ENCODE measurements around the gene TGFBRAP1.

The TGFBRAP1 gene

GRCh38 chr2:105269426-105269825 lies 60.1 kb downstream of the TGFBRAP1 start:
- Histone ChIP-seq H3K4me3 (ENCODE audit: low read depth, low read length) (no peak overlapping the region), H3K27me3 (replicated peaks) (no peaks in the 10 kb centered on the region), H3K27ac (no peak overlapping the region), H3K36me3 (replicated peaks) (peaks cover 40% of the 10 kb centered on the region)
- no peak for DNase-seq
- no peak for TF ChIP-seq CTCF (IDR thresholded peaks at IDR 0.05; ENCODE audit: low read depth, low read length, missing control alignments)
- in situ Hi-C loops (cut with HindIII; ENCODE audit: low pct_ligation_motif_present, low sequenced_read_pairs), result no loop called here

DNA sequence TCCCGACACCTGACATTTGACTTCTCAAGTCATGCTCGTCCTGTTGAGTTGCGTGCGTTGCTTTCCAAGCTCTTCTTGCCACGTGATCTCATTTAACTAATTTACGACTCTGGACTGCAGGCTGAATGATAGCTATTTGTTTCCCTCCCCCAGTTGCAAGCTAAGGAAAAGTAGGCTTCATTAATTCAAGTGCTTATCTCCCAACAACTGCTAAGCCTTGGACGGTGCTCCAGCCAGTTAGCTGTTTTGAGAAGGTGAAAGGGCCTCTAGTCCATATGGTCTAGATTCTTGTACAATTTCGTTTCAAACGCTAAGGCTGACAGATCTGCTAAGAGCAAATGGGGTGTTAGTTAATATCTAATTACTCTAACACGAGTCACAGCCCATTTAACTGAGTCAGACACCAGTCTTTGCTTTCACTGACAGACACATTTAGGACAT lies 66.9 kb downstream of the TGFBRAP1 start:
- no peaks in the 10 kb centered on the region for H3K27me3 ChIP-seq (replicated peaks)
- H3K4me3 ChIP-seq (ENCODE audit: low read depth, low read length), result no peak overlapping the region
- no peak overlapping the region for H3K27ac ChIP-seq
- DNase-seq, result no peak
- in situ Hi-C loops (cut with HindIII; ENCODE audit: low pct_ligation_motif_present, low sequenced_read_pairs), result no loop called here
- peaks cover 10% of the 10 kb centered on the region for H3K36me3 ChIP-seq (replicated peaks)
- TF ChIP-seq CTCF (IDR thresholded peaks at IDR 0.05; ENCODE audit: low read depth, low read length, missing control alignments), result no peak

DNA sequence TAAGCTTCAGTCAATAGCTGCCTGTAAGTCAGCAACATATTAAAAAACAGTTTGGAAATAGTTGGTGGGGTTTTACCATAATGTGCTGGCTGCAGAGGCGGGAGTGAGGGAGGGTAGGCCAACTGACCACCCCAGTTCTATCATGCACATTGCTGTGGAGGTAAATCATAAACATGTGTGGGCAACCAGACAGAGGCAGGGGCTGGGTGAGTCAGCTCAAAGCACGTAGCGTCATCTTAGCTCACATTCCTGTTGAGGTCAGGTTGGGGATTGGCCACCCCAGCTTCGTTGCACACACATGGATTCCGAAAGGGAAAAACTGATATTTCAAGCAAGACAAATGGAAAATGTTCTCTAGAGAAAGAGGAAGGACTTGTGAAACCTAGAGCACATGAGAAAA lies 68.5 kb downstream of the TGFBRAP1 start:
- peak; percentile 92 for DNase-seq
- Histone ChIP-seq H3K36me3 (replicated peaks) (peaks cover 3% of the 10 kb centered on the region), H3K27me3 (replicated peaks) (no peaks in the 10 kb centered on the region), H3K4me3 (ENCODE audit: low read depth, low read length) (no peak overlapping the region), H3K27ac (peak overlapping the region; percentile 86)
- no peak for TF ChIP-seq CTCF (IDR thresholded peaks at IDR 0.05; ENCODE audit: low read depth, low read length, missing control alignments)
- in situ Hi-C loops (cut with HindIII; ENCODE audit: low pct_ligation_motif_present, low sequenced_read_pairs), result no loop called here

- Histone ChIP-seq H3K27ac (no peak overlapping the region), H3K27me3 (replicated peaks) (no peaks in the 10 kb centered on the region), H3K36me3 (replicated peaks) (no peaks in the 10 kb centered on the region), H3K4me3 (ENCODE audit: low read depth, low read length) (no peak overlapping the region)
- no peak for TF ChIP-seq CTCF (IDR thresholded peaks at IDR 0.05; ENCODE audit: low read depth, low read length, missing control alignments)
- DNase-seq, result no peak
- in situ Hi-C loops (cut with HindIII; ENCODE audit: low pct_ligation_motif_present, low sequenced_read_pairs), result no loop called here
These were observed 70.6 kb downstream of the TGFBRAP1 start for GRCh38 chr2:105258835-105259350.

DNA sequence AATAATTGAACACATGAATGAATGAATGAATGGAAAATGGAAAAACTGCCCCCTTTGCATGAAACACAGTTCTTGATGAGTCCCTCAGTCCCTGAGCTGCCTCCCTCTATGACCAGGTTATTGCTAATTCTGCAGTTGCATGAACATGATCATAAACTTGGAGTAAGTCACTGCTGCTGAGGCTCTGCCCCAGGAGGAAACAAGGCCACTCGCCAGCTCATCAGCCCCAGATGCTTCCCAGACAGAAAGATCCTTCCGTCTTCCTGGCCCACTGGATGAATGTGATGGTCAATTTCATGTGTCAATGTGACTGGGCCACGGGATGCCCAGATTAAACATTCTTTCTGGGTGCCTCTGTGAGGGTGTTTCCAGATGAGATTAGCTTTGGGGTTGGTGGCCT lies 71.6 kb downstream of the TGFBRAP1 start:
- in situ Hi-C loops (cut with HindIII; ENCODE audit: low pct_ligation_motif_present, low sequenced_read_pairs), result no loop called here
- Histone ChIP-seq H3K4me3 (ENCODE audit: low read depth, low read length) (no peak overlapping the region), H3K36me3 (replicated peaks) (no peaks in the 10 kb centered on the region), H3K27ac (no peak overlapping the region), H3K27me3 (replicated peaks) (no peaks in the 10 kb centered on the region)
- DNase-seq, result no peak
- TF ChIP-seq CTCF (IDR thresholded peaks at IDR 0.05; ENCODE audit: low read depth, low read length, missing control alignments), result no peak

GRCh38 chr2:105256431-105257047 lies 73.0 kb downstream of the TGFBRAP1 start:
- in situ Hi-C loops (cut with HindIII; ENCODE audit: low pct_ligation_motif_present, low sequenced_read_pairs), result no loop called here

More at GRCh38 chr2:105256431-105257047, 73.0 kb downstream of the TGFBRAP1 start:
- TF ChIP-seq CTCF (IDR thresholded peaks at IDR 0.05; ENCODE audit: low read depth, low read length, missing control alignments), result no peak
- Histone ChIP-seq H3K36me3 (replicated peaks) (no peaks in the 10 kb centered on the region), H3K27me3 (replicated peaks) (no peaks in the 10 kb centered on the region), H3K27ac (no peak overlapping the region), H3K4me3 (ENCODE audit: low read depth, low read length) (no peak overlapping the region)
- DNase-seq, result peak; percentile 25

Measured in brain microvascular endothelial cell (primary cell).